ENCODE data around the gene NOSTRIN. TPM values are rescaled to one million over a fixed set of nuclear protein-coding genes. Genes with fewer than 3 reads are reported as not detected.

NOSTRIN gene, protein sequence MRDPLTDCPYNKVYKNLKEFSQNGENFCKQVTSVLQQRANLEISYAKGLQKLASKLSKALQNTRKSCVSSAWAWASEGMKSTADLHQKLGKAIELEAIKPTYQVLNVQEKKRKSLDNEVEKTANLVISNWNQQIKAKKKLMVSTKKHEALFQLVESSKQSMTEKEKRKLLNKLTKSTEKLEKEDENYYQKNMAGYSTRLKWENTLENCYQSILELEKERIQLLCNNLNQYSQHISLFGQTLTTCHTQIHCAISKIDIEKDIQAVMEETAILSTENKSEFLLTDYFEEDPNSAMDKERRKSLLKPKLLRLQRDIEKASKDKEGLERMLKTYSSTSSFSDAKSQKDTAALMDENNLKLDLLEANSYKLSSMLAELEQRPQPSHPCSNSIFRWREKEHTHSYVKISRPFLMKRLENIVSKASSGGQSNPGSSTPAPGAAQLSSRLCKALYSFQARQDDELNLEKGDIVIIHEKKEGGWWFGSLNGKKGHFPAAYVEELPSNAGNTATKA
- 0.43 and 2.6 TPM in 2 replicates for total RNA-seq

GRCh38 chr2:168801961-168802858, at the start of gene NOSTRIN:
TSS of gene NOSTRIN (plus strand) at chr2:168802637. CDS start at chr2:168802647, 10 bp downstream.

DNA sequence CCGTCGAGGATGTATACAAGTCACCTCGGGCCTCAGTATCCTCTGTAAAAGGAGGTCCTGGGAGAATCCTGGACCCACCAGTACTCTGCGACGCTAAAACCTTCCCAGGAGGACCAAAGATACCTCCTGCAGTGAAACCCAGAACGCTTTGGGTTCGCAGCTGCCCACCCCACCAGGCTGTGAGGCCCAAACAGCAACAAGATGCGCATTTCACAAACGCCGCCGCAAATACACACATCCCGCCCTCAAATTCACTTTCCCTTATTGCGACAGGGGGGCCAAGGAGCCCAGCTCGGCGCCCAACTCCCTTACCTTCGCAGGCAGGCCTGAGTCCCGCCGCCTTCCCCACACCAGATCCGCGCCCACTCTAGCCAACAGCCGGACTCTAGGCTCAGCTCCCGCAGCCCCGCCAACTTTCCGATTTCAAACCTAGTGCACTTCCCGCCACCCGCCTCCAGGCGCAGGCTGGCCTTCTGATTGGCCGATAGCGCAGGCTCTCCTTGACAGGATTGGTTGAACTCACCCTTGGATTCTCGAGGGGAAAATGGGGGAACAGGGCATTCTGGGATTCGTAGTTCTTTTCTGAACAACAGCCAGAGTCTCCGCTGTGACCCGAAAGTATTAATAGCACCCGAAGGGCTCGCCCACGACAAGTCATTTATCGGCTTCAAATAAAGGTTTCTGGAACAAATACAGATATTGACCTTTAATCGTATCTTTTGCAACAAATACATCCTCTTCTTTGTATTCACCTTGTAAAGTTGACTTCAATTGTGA, 87.8 kb downstream of the NOSTRIN start, which contains the start of gene SPC25:
Gene SPC25 (minus strand): TSS at position 425 of the 777 bp plus-strand sequence. CDS start 911 bp downstream, outside the sequence.

GRCh38 chr2:168901003-168901402, 98.6 kb downstream of the NOSTRIN start, which contains the start of gene G6PC2:
TSS of gene G6PC2 (plus strand) at chr2:168901291. CDS start at chr2:168901332, 41 bp downstream.

Other genes with a start within 250 kb of the NOSTRIN start
- gene SPC25, start 87.8 kb downstream of the NOSTRIN start, total RNA-seq, result 0.09 and 0.35 TPM in 2 replicates
- not detected in 2 replicates for gene G6PC2, start 98.7 kb downstream of the NOSTRIN start, total RNA-seq
- 1.2 TPM in 1 of 2 replicates, not detected in the other for gene ABCB11, start 228.7 kb downstream of the NOSTRIN start, total RNA-seq

Data from pericardium fibroblast (primary cell).